UCSD-AML1 (cell line): ENCODE measurements around the gene FCMR.
"Not testable (repeated sequence)": the region's sequence is repeated elsewhere in the genome, so short reads cannot be mapped to it uniquely, and the experiment has no call there.

Experiments
- DNase-seq: peaks from one replicate; lab custom pipeline; 2025; ENCODE audit not compliant: unreplicated experiment; lab: John Stamatoyannopoulos, UW

The FCMR gene

GRCh38 chr1:206924592-206925105, 2.9 kb upstream of the FCMR start:
- no peak for DNase-seq

GRCh38 chr1:206923961-206924557, 2.3 kb upstream of the FCMR start:
- DNase-seq, result not testable (repeated sequence)

- peak; percentile 67 for DNase-seq
These were observed 1.5 kb upstream of the FCMR start for GRCh38 chr1:206923009-206923960.

- DNase-seq, result no peak
These were observed 783 bp upstream of the FCMR start for GRCh38 chr1:206922524-206922923.

GRCh38 chr1:206918076-206918475, 3.7 kb downstream of the FCMR start:
- DNase-seq, result no peak

- no peak for DNase-seq
These were observed 5.6 kb downstream of the FCMR start for GRCh38 chr1:206916000-206916709.

GRCh38 chr1:206915030-206915735, 6.6 kb downstream of the FCMR start:
- no peak for DNase-seq

GRCh38 chr1:206913766-206914537, 7.8 kb downstream of the FCMR start:
- DNase-seq, result no peak

- DNase-seq, result peak; percentile 54
These were observed 9.2 kb downstream of the FCMR start for GRCh38 chr1:206912445-206913095.

- no peak for DNase-seq
These were observed 10.6 kb downstream of the FCMR start for GRCh38 chr1:206911064-206911663.

GRCh38 chr1:206909883-206910318, 11.8 kb downstream of the FCMR start:
- no peak for DNase-seq

- DNase-seq, result no peak
These were observed 12.4 kb downstream of the FCMR start for GRCh38 chr1:206909161-206909882.

- DNase-seq, result no peak
These were observed 13.7 kb downstream of the FCMR start for GRCh38 chr1:206908038-206908437.

- DNase-seq, result peak; percentile 36
These were observed 14.3 kb downstream of the FCMR start for GRCh38 chr1:206907304-206907991.

- DNase-seq, result no peak
These were observed 16.2 kb downstream of the FCMR start for GRCh38 chr1:206905295-206906164.

GRCh38 chr1:206904423-206905142, 17.2 kb downstream of the FCMR start:
- DNase-seq, result no peak
